ENCODE results near the gene EZH1.

DNA sequence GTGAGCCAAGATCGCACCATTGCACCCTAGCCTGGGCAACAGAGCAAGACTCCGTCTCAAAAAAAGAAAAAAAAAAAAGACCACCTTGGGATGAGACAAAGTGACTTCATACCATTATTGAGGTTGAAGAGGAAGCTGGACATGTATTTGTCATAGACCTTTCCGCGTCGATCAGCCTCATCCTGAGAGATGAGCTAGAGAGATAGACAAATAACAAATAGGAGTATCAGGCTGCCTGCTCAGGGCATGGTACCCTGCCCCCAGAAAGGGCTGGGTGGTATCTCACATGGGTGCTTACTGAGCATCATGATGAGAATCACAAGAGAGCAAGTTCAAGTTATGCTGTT, 40.4 kb downstream of the EZH1 start:
- no peak for TF ChIP-seq POLR2AphosphoS5 (IDR thresholded peaks at IDR 0.05; ENCODE audit: low read depth, low read length)
- TF ChIP-seq POLR2A (IDR thresholded peaks at IDR 0.05; ENCODE audit: low read depth, low read length): no peak

Measured in GM12892 (cell line).